ENCODE results near the gene ARHGAP12.
"Not testable (repeated sequence)": the region's sequence is repeated elsewhere in the genome, so short reads cannot be mapped to it uniquely, and the experiment has no call there.

Gene ARHGAP12

GRCh38 chr10:31819391-31819820 is 109.2 kb downstream of the ARHGAP12 start:
- DNase-seq (ENCODE audit: low spot score): no peak

GRCh38 chr10:31816318-31816717 is 112.3 kb downstream of the ARHGAP12 start:
- no peak for DNase-seq (ENCODE audit: low spot score)

GRCh38 chr10:31808258-31809218 is 120.1 kb downstream of the ARHGAP12 start:
- DNase-seq (ENCODE audit: low spot score): no peak

GRCh38 chr10:31804352-31804810 is 124.2 kb downstream of the ARHGAP12 start:
- no peak for DNase-seq (ENCODE audit: low spot score)

- no peak for DNase-seq (ENCODE audit: low spot score)
Measured at GRCh38 chr10:31803606-31804351, 124.9 kb downstream of the ARHGAP12 start.

- DNase-seq (ENCODE audit: low spot score): no peak
Measured at GRCh38 chr10:31799181-31799580, 129.4 kb downstream of the ARHGAP12 start.

GRCh38 chr10:31792745-31793144 is 135.9 kb downstream of the ARHGAP12 start:
- DNase-seq (ENCODE audit: low spot score): no peak

- no peak for DNase-seq (ENCODE audit: low spot score)
Measured at GRCh38 chr10:31789555-31789954, 139.1 kb downstream of the ARHGAP12 start.

- no peak for DNase-seq (ENCODE audit: low spot score)
Measured at GRCh38 chr10:31782701-31783100, 145.9 kb downstream of the ARHGAP12 start.

GRCh38 chr10:31780717-31781116 is 147.9 kb downstream of the ARHGAP12 start:
- DNase-seq (ENCODE audit: low spot score): no peak

- no peak for DNase-seq (ENCODE audit: low spot score)
Measured at GRCh38 chr10:31778627-31779026, 150.0 kb downstream of the ARHGAP12 start.

GRCh38 chr10:31776159-31776558 is 152.5 kb downstream of the ARHGAP12 start:
- no peak for DNase-seq (ENCODE audit: low spot score)

- no peak for DNase-seq (ENCODE audit: low spot score)
Measured at GRCh38 chr10:31774928-31775650, 153.5 kb downstream of the ARHGAP12 start.

- no peak for DNase-seq (ENCODE audit: low spot score)
Measured at GRCh38 chr10:31774299-31774900, 154.2 kb downstream of the ARHGAP12 start.

- no peak for DNase-seq (ENCODE audit: low spot score)
Measured at GRCh38 chr10:31773749-31774298, 154.8 kb downstream of the ARHGAP12 start.

- DNase-seq (ENCODE audit: low spot score): no peak
Measured at GRCh38 chr10:31771331-31771831, 157.2 kb downstream of the ARHGAP12 start.

GRCh38 chr10:31770307-31770902 is 158.2 kb downstream of the ARHGAP12 start:
- DNase-seq (ENCODE audit: low spot score): peak; percentile 57

- DNase-seq (ENCODE audit: low spot score): no peak
Measured at GRCh38 chr10:31769564-31769963, 159.1 kb downstream of the ARHGAP12 start.

- not testable (repeated sequence) for DNase-seq (ENCODE audit: low spot score)
Measured at GRCh38 chr10:31768935-31769334, 159.7 kb downstream of the ARHGAP12 start.

- DNase-seq (ENCODE audit: low spot score): no peak
Measured at GRCh38 chr10:31768467-31768866, 160.2 kb downstream of the ARHGAP12 start.

- DNase-seq (ENCODE audit: low spot score): no peak
Measured at GRCh38 chr10:31765541-31765940, 163.1 kb downstream of the ARHGAP12 start.
